Measurements from ENCODE around the gene SYMPK. TPM values are rescaled to one million over a fixed set of nuclear protein-coding genes. Genes with fewer than 3 reads are reported as not detected.
A peak's percentile ranks its signal among the peaks of the same experiment; 100 is the strongest.

Gene SYMPK
- total RNA-seq, 1 experiment from 2014 or later, result 47.7 TPM

- no peak for TF ChIP-seq POLR2AphosphoS5 (IDR thresholded peaks at IDR 0.05; ENCODE audit: low read depth, low read length)
- TF ChIP-seq, protein P1, sequence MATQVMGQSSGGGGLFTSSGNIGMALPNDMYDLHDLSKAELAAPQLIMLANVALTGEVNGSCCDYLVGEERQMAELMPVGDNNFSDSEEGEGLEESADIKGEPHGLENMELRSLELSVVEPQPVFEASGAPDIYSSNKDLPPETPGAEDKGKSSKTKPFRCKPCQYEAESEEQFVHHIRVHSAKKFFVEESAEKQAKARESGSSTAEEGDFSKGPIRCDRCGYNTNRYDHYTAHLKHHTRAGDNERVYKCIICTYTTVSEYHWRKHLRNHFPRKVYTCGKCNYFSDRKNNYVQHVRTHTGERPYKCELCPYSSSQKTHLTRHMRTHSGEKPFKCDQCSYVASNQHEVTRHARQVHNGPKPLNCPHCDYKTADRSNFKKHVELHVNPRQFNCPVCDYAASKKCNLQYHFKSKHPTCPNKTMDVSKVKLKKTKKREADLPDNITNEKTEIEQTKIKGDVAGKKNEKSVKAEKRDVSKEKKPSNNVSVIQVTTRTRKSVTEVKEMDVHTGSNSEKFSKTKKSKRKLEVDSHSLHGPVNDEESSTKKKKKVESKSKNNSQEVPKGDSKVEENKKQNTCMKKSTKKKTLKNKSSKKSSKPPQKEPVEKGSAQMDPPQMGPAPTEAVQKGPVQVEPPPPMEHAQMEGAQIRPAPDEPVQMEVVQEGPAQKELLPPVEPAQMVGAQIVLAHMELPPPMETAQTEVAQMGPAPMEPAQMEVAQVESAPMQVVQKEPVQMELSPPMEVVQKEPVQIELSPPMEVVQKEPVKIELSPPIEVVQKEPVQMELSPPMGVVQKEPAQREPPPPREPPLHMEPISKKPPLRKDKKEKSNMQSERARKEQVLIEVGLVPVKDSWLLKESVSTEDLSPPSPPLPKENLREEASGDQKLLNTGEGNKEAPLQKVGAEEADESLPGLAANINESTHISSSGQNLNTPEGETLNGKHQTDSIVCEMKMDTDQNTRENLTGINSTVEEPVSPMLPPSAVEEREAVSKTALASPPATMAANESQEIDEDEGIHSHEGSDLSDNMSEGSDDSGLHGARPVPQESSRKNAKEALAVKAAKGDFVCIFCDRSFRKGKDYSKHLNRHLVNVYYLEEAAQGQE (IDR thresholded peaks at IDR 0.05; ENCODE audit: insufficient read depth in 1 of 2, low read depth in 2 of 2, low read length in 1 of 2), result no peak
- peak; percentile 77; the same call in 1 of the 2 replicates for TF ChIP-seq CTCF (IDR thresholded peaks at IDR 0.05)
- TF ChIP-seq TCF7L2 (IDR thresholded peaks at IDR 0.05; ENCODE audit: low read depth, low read length), result no peak
- no peak for TF ChIP-seq SIN3A (IDR thresholded peaks at IDR 0.05; ENCODE audit: borderline replicate concordance, insufficient read depth, low read depth, low read length)
- Histone ChIP-seq H3K4me1 (ENCODE audit: control insufficient read depth, insufficient read depth, low read length) (peaks cover 25% of the 10 kb centered on the region), H3K9me3 (ENCODE audit: control insufficient read depth, insufficient read depth, low read depth, low read length) (no peaks in the 10 kb centered on the region), H3K27ac (ENCODE audit: low read length) (peak overlapping the region; percentile 67), H3K27me3 (ENCODE audit: control insufficient read depth, insufficient read depth, low read length) (no peaks in the 10 kb centered on the region), H3K36me3 (ENCODE audit: control insufficient read depth, insufficient read depth, low read length) (no peaks in the 10 kb centered on the region), H3K4me3 (ENCODE audit: low read depth in 2 of 2, low read length in 2 of 2) (peak overlapping the region; percentile 52 to 62; a peak in 3 of 4 replicates)
- BruUV-seq (replicated peaks), result no TSS peak
- in situ Hi-C loops (cut with HindIII; ENCODE audit: low pct_unique_long_range_greater_than_20kb, low sequenced_read_pairs) (no loop called here), intact Hi-C loops (cut with micrococcal nuclease; ENCODE audit: unreplicated experiment) (no loop called here)
- ATAC-seq, result peak; percentile 66
- DNase-seq (ENCODE audit: low read depth, low spot score), result no peak
- ChIA-PET CTCF (no interaction called here), POLR2A (no interaction called here)
These were observed 83.5 kb downstream of the SYMPK start for GRCh38 chr19:45779231-45780145.

DNA sequence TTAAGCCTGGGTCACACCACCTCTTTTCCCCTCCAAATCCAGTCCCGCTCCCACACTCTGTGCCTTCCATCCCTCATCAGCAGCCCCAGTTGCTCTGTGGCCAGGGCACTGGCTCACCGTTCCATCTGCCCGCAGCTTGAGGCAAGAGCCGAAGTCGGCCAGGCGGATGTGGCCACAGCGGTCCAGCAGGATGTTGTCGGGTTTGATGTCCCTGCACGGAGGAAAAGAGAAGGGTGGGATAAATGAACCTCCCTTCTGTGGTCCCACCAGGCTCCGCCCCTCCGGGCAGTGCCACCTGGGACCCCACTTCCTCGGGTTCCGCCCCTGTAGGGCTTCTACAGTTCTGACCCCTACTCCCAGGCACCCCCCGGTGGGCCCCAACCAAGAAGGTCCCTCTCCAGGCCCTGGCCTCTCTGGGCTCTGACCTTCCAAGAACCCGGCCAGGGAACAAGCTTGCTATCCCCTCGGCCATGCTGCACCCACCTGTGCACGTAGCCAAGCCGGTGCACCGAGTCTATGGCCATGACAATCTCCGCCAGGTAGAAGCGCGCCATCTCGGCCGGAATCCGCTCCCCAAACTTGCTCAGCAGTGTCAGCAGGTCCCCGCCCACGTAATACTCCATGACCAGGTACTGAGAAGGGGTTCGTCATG lies 84.8 kb downstream of the SYMPK start:
- H3K36me3 ChIP-seq (ENCODE audit: control insufficient read depth, insufficient read depth, low read length), result no peaks in the 10 kb centered on the region
- H3K4me3 ChIP-seq (ENCODE audit: low read depth in 2 of 2, low read length in 2 of 2), result no peak overlapping the region
- no peak for DNase-seq (ENCODE audit: low read depth, low spot score)
- no peaks in the 10 kb centered on the region for H3K27me3 ChIP-seq (ENCODE audit: control insufficient read depth, insufficient read depth, low read length)
- H3K9me3 ChIP-seq (ENCODE audit: control insufficient read depth, insufficient read depth, low read depth, low read length), result no peaks in the 10 kb centered on the region
- no peak for ATAC-seq
- TF ChIP-seq POLR2AphosphoS5 (IDR thresholded peaks at IDR 0.05; ENCODE audit: low read depth, low read length) (no peak), CTCF (IDR thresholded peaks at IDR 0.05) (no peak), SIN3A (IDR thresholded peaks at IDR 0.05; ENCODE audit: borderline replicate concordance, insufficient read depth, low read depth, low read length) (no peak), TCF7L2 (IDR thresholded peaks at IDR 0.05; ENCODE audit: low read depth, low read length) (no peak)
- TF ChIP-seq, protein P1 (IDR thresholded peaks at IDR 0.05; ENCODE audit: insufficient read depth in 1 of 2, low read depth in 2 of 2, low read length in 1 of 2), result no peak
- in situ Hi-C loops (cut with HindIII; ENCODE audit: low pct_unique_long_range_greater_than_20kb, low sequenced_read_pairs), result no loop called here
- no peak overlapping the region for H3K27ac ChIP-seq (ENCODE audit: low read length)
- ChIA-PET POLR2A (no interaction called here), CTCF (no interaction called here)
- intact Hi-C loops (cut with micrococcal nuclease; ENCODE audit: unreplicated experiment), result no loop called here
- H3K4me1 ChIP-seq (ENCODE audit: control insufficient read depth, insufficient read depth, low read length), result peaks cover 16% of the 10 kb centered on the region
- no TSS peak for BruUV-seq (replicated peaks)

All from Panc1 (cell line).